Measurements from ENCODE around the gene TUBGCP3. TPM values are rescaled to one million over a fixed set of nuclear protein-coding genes. Genes with fewer than 3 reads are reported as not detected.

Gene TUBGCP3
- total and polyA plus RNA-seq, 2 donors from 2014 or later = 9.1 to 33.2 TPM

DNA sequence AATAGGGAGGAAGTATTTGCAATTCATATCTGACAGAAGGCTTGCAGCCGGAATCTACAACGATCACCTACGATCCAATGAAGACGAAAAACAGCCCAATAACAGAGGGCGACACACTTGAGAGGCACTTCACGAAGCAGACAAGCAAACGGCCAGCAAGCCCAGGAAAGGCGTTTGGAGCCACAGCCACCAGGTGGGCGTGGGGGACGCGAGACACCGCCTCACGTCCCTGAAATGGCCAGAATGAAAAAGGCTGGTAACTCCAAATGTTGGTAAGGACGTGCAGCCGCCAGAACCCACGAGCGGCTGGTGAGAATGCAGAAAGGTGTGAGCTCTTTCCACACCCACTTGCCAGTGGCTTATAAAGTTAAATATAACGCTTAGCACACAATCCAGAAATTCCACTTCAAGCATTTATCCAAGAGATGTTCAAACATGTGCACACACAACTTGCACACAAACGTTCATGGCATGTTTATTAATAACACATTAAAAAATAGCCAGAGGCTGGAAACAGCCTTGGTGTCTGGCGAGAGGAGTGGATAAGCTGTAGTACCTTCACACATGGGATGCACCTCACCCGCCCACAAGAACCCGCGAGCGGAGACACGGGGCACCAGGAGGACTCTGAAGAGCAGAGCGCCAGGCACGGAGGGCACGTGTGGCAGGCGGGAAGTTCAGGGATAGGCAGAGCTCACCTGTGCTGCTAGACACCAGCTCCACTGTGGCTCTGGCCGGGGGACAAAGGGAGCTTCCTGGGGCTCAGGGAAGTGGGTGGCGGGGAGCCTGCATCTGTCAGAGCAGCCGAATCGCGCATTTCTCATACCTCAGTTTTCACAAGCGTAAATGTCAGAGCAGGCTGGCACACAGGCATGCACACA, 122.5 kb downstream of the TUBGCP3 start:
- no peak for FAIRE-seq
- no peak for TF ChIP-seq CTCF (IDR thresholded peaks at IDR 0.05; ENCODE audit: borderline replicate concordance, extremely low read depth, insufficient read depth)
- intact Hi-C loops (cut with DNase I) = no loop called here
- peak in 1 of 5 donors; percentile 61 for DNase-seq
- no peaks in the 10 kb centered on the region for H3K36me3 ChIP-seq (ENCODE audit: control insufficient read depth in 2 of 3, insufficient read depth in 3 of 3, low read length in 3 of 3)
- no peak overlapping the region for H3K9ac ChIP-seq (ENCODE audit: low read length in 3 of 3)
- no peaks in the 10 kb centered on the region for H3K4me1 ChIP-seq (ENCODE audit: control insufficient read depth in 2 of 3, insufficient read depth in 2 of 3, low read depth in 1 of 3, low read length in 3 of 3)
- no peaks in the 10 kb centered on the region for H3K27me3 ChIP-seq (ENCODE audit: control insufficient read depth, insufficient read depth, low read length)
- H3K4me3 ChIP-seq (ENCODE audit: low read length in 3 of 3) = no peak overlapping the region
- peaks cover 0 to 15% (median 0%) of the 10 kb centered on the region in 3 donors for H3K9me3 ChIP-seq (ENCODE audit: control insufficient read depth in 2 of 3, insufficient read depth in 1 of 3, low read length in 3 of 3)
- no peak overlapping the region for H3K27ac ChIP-seq (ENCODE audit: low read depth in 2 of 2, low read length in 2 of 2)

DNA sequence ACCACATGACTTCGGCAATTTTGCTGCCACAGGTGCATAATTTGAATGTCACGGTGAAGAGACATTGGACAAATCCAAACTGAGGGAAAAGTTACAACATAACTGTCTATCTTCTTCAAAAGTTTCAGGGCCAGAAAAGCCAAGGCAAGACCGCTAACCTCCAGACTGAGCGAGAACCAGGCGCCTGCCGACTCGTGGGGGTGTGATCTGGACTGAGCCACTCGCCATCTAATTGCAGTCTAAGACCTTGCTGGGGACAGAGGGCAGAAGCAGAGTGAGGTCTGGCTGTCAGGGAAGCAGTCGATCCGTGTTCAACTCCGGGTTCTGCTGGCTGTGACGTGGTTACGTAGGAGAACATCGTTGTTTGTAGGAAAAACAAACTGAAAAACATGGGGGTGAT, 123.2 kb downstream of the TUBGCP3 start:
- Histone ChIP-seq H3K27me3 (ENCODE audit: control insufficient read depth, insufficient read depth, low read length) (no peaks in the 10 kb centered on the region), H3K36me3 (ENCODE audit: control insufficient read depth in 2 of 3, insufficient read depth in 3 of 3, low read length in 3 of 3) (no peaks in the 10 kb centered on the region), H3K27ac (ENCODE audit: low read depth in 2 of 2, low read length in 2 of 2) (no peak overlapping the region), H3K4me1 (ENCODE audit: control insufficient read depth in 2 of 3, insufficient read depth in 2 of 3, low read depth in 1 of 3, low read length in 3 of 3) (no peaks in the 10 kb centered on the region), H3K4me3 (ENCODE audit: low read length in 3 of 3) (no peak overlapping the region), H3K9ac (ENCODE audit: low read length in 3 of 3) (no peak overlapping the region), H3K9me3 (ENCODE audit: control insufficient read depth in 2 of 3, insufficient read depth in 1 of 3, low read length in 3 of 3) (peaks cover 0 to 22% (median 0%) of the 10 kb centered on the region in 3 donors)
- TF ChIP-seq CTCF (IDR thresholded peaks at IDR 0.05; ENCODE audit: borderline replicate concordance, extremely low read depth, insufficient read depth) = no peak
- FAIRE-seq (no peak), DNase-seq (peak in 1 of 5 donors; percentile 20)
- intact Hi-C loops (cut with DNase I) = no loop called here

DNA sequence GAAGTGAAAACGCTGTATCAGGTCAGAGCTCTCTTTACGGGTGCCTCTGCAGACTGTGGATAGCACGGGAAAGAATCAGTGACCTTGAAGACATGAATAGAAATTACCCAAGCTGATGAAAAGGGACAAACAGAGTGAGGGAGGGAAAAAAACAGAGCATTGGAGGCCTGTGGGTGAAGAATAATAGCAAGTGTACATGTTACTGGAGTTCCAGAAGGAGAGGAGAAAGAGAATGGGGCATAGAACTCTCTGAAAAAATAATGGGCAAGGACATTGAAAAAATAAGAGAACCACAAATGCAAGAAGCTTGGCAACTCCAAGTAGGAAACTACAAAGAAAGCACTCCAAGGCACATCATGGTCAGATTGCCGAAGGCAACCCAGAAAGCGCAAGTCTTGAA, 125.5 kb downstream of the TUBGCP3 start:
- no peak overlapping the region for H3K27ac ChIP-seq (ENCODE audit: low read depth in 2 of 2, low read length in 2 of 2)
- H3K36me3 ChIP-seq (ENCODE audit: control insufficient read depth in 2 of 3, insufficient read depth in 3 of 3, low read length in 3 of 3) = no peaks in the 10 kb centered on the region
- DNase-seq = no peak
- H3K4me1 ChIP-seq (ENCODE audit: control insufficient read depth in 2 of 3, insufficient read depth in 2 of 3, low read depth in 1 of 3, low read length in 3 of 3) = no peaks in the 10 kb centered on the region
- H3K9ac ChIP-seq (ENCODE audit: low read length in 3 of 3) = no peak overlapping the region
- intact Hi-C loops (cut with DNase I) = no loop called here
- no peak for TF ChIP-seq CTCF (IDR thresholded peaks at IDR 0.05; ENCODE audit: borderline replicate concordance, extremely low read depth, insufficient read depth)
- H3K9me3 ChIP-seq (ENCODE audit: control insufficient read depth in 2 of 3, insufficient read depth in 1 of 3, low read length in 3 of 3) = peaks cover 0 to 27% (median 0%) of the 10 kb centered on the region in 3 donors
- H3K27me3 ChIP-seq (ENCODE audit: control insufficient read depth, insufficient read depth, low read length) = no peaks in the 10 kb centered on the region
- FAIRE-seq = no peak
- no peak overlapping the region for H3K4me3 ChIP-seq (ENCODE audit: low read length in 3 of 3)
